Lower leg skin (tissue), 4 donors: ENCODE results near the gene PHIP. TPM values are rescaled to one million over a fixed set of nuclear protein-coding genes. Genes with fewer than 3 reads are reported as not detected.

Experiments used
- DNase-seq, 2 donors: peaks; one replicate each; pipeline ENCODE4 v3.0.0-alpha.2; 2019; ENCODE audit warnings: low spot score in 2 of 2
- H3K4me3 ChIP-seq: fragments of 200-600 bp; sonication (generic); 2 replicates; pipeline ENCODE4 v1.5.1; 2017; ENCODE audit warnings: mild to moderate bottlenecking, low read depth; ENCODE audit not compliant: poor library complexity, severe bottlenecking
- POLR2A ChIP-seq, 2 donors: fragments of 450-650 bp; IDR thresholded peaks; one replicate each; pipeline ENCODE4 v1.6.1; 2016 to 2017; ENCODE audit warnings: antibody characterized with exemption in 2 of 2, mild to moderate bottlenecking in 1 of 2, moderate library complexity in 1 of 2
- WGBS, 2 donors: methylation state at CpG; one replicate each; pipeline ENCODE4 v1.1.5; 2018; 5-methylcytosine and 5-hydroxymethylcytosine counted together
- intact Hi-C: fragments of 100-400 bp; cut with DNase I; formaldehyde crosslinking; loops from one replicate; pipeline ENCODE4 v1.15.0; 2023; ENCODE audit warnings: low total_unique reads
- total RNA-seq, 4 donors: library from RNA; depleted of rRNA; stranded (reverse); fragments of >200 nt; gene quantifications; one replicate each; pipeline ENCODE4 v1.1.0, GENCODE V29; 2016
- TF ChIP-seq, protein P1 (sequence below), 3 donors: fragments of 450-650 bp; IDR thresholded peaks; one replicate each; pipeline ENCODE4 v1.5.1; 2016; ENCODE audit warnings: antibody characterized with exemption in 3 of 3, mild to moderate bottlenecking in 3 of 3, moderate library complexity in 2 of 3

The PHIP gene
- total RNA-seq, 4 donors from 2014 or later, result 21.3 to 23.9 (median 22.4) TPM

DNA sequence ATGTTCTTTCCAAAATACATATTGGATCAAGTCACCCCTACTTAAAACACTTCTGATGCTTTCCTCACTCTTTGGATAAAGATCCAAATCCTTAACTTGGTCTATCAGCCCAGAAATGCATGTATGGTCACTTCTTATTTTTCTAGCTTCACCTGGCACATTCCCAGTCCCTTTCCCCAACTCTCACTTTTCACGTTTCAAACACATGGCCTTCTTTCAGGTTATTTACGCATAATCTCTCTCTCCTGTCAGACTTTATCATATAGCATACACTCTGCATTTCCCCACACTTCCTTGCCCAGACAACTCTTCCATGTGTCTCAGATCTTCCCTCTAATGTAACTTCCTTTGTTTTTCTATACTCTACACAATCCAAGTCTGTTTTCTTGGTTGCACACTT lies 12.8 kb downstream of the PHIP start:
- DNase-seq, result no peak
- TF ChIP-seq, protein P1, sequence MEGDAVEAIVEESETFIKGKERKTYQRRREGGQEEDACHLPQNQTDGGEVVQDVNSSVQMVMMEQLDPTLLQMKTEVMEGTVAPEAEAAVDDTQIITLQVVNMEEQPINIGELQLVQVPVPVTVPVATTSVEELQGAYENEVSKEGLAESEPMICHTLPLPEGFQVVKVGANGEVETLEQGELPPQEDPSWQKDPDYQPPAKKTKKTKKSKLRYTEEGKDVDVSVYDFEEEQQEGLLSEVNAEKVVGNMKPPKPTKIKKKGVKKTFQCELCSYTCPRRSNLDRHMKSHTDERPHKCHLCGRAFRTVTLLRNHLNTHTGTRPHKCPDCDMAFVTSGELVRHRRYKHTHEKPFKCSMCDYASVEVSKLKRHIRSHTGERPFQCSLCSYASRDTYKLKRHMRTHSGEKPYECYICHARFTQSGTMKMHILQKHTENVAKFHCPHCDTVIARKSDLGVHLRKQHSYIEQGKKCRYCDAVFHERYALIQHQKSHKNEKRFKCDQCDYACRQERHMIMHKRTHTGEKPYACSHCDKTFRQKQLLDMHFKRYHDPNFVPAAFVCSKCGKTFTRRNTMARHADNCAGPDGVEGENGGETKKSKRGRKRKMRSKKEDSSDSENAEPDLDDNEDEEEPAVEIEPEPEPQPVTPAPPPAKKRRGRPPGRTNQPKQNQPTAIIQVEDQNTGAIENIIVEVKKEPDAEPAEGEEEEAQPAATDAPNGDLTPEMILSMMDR (IDR thresholded peaks at IDR 0.05), result no peak
- no peak for TF ChIP-seq POLR2A (IDR thresholded peaks at IDR 0.05)
- 79 to 87% methylated on average over 2 of the region's 2 CpGs for WGBS, 2 donors
- intact Hi-C loops, result no loop called here
- H3K4me3 ChIP-seq, result no peak overlapping the region

DNA sequence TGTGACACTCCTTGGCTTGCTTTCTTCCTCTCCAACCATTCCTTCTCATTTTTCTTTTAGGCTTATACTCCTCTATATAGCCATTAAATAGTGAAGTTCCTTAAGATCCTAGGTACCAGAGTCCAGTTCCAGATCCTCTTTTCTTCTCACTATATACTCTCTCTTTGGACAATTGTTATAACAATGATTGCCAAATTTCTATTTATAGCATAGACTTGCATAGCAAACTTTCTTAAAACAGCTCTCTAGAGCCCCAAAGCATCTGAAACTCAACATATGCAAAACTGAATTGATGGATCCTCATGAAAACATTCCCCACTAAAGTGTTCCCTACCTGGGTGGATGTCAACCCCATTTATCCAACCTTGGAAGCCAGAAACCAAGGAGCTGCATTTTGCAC lies 13.4 kb downstream of the PHIP start:
- DNase-seq, result no peak
- intact Hi-C loops, result no loop called here
- H3K4me3 ChIP-seq, result no peak overlapping the region
- TF ChIP-seq, protein P1 (IDR thresholded peaks at IDR 0.05), result no peak
- TF ChIP-seq POLR2A (IDR thresholded peaks at IDR 0.05), result no peak

DNA sequence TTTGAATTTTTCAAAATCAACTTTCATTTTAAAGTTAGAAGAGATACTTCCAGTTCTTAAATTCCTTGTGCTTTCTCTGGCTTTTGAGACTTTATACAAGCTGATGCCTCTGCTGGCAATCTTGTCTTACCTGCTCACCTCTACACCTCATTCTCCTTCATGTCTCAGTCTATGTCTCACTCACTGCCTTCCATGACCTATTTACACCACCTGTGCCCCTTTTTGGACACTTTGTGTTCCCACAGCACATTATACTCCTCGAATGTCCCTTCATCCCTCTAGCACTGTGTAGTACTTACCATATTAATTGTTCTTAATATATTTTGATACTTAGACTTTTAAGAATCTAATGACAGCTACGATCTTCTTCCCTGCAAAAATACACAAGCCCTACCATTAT lies 15.3 kb downstream of the PHIP start:
- TF ChIP-seq, protein P1 (IDR thresholded peaks at IDR 0.05), result no peak
- no peak for TF ChIP-seq POLR2A (IDR thresholded peaks at IDR 0.05)
- intact Hi-C loops, result no loop called here
- DNase-seq, result no peak
- no peak overlapping the region for H3K4me3 ChIP-seq
- 91 to 92% methylated on average over 2 of the region's 2 CpGs for WGBS, 2 donors

DNA sequence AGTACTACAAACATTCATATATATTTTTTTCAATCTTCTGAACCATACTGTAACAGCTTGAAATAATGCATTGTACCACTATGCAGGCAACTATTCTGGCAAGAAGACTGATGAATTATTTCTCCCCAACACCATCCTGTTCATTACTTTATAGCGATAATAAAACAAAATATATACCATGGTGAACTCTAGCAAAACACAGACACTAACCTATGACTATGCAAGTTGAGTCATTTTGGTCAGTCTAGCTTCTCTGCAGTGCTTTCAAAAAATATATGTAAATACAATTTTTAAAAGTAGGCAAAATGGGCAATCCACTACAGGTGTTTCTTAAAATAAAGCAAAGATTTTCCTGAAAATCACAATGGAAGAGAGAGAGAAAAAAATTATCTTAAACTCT lies 20.3 kb downstream of the PHIP start:
- intact Hi-C loops, result no loop called here
- TF ChIP-seq, protein P1 (IDR thresholded peaks at IDR 0.05), result no peak
- no peak for TF ChIP-seq POLR2A (IDR thresholded peaks at IDR 0.05)
- H3K4me3 ChIP-seq, result no peak overlapping the region
- 98 to 100% methylated on average over 1 of the region's 1 CpG for WGBS, 2 donors
- DNase-seq, result no peak

DNA sequence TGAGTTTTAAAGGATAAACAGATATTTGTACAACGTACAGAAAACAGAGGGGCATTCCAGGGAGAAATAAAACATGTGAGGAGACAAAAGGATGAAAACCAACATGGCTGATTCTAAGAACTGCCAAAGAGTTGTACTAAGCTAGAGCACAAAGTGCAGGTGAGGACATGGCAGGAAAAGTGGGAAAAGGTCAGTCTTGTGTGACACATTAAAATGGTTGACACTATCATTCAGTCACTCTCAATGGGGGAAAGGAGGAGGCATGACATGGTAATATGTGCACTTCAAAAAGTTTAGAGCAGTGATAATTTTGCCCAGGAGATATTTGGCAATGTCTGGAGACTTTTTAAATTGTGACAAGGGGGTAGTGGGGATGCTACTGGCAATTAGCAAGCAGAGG lies 21.8 kb downstream of the PHIP start:
- TF ChIP-seq, protein P1 (IDR thresholded peaks at IDR 0.05), result no peak
- TF ChIP-seq POLR2A (IDR thresholded peaks at IDR 0.05), result no peak
- H3K4me3 ChIP-seq, result no peak overlapping the region
- DNase-seq, result no peak
- 90 to 97% methylated on average over 1 of the region's 1 CpG for WGBS, 2 donors
- intact Hi-C loops, result no loop called here

DNA sequence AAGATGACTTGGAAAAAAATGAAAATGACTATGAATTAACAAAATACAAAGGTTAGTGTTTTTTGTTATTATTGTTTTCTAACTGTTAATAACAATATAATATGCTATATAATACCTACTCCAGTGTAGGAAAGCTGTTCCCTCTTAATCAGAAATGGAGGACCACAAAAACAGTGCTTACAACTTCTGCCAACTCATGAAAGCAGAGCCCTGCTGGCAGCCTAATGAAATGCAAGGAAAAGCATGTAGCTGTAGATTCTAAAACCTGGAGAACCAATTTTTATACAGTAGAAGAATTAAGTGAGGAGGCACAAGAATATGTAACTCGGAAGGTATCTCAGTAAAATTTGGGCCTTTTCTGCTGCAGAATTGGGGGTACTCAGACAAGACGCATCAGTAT lies 29.4 kb downstream of the PHIP start:
- 96 to 97% methylated on average over 2 of the region's 2 CpGs for WGBS, 2 donors
- H3K4me3 ChIP-seq, result no peak overlapping the region
- TF ChIP-seq POLR2A (IDR thresholded peaks at IDR 0.05), result no peak
- TF ChIP-seq, protein P1 (IDR thresholded peaks at IDR 0.05), result no peak
- intact Hi-C loops, result no loop called here
- DNase-seq, result no peak
